Upper lobe of left lung (tissue), 6 donors: ENCODE results near the gene APLF. TPM values are rescaled to one million over a fixed set of nuclear protein-coding genes. Genes with fewer than 3 reads are reported as not detected.

Experiments
- ATAC-seq, 2 donors: fragments of 200-7000 bp; cut with Tn5 transposase; one replicate each; pipeline ENCODE4 v1.9.1; 2022; ENCODE audit warnings: mild to moderate bottlenecking in 2 of 2, moderate library complexity in 2 of 2; ENCODE audit not compliant: low FRiP score in 2 of 2
- DNase-seq, 2 donors: peaks; one replicate each; pipeline ENCODE4 v3.0.0-alpha.2; 2019 to 2020
- H3K27ac ChIP-seq, 4 donors: fragments of 200-600 bp; sonication (generic); one replicate each; pipeline ENCODE4 v1.5.1; 2016 to 2019
- H3K27me3 ChIP-seq, 4 donors: fragments of 200-600 bp; sonication (generic); one replicate each; pipeline ENCODE4 v1.5.1; 2017 to 2019
- H3K36me3 ChIP-seq, 4 donors: fragments of 200-600 bp; sonication (generic); one replicate each; pipeline ENCODE4 v1.5.1; 2016 to 2019
- H3K4me1 ChIP-seq, 4 donors: fragments of 200-600 bp; sonication (generic); one replicate each; pipeline ENCODE4 v1.5.1; 2018 to 2019
- H3K4me3 ChIP-seq, 4 donors: fragments of 200-600 bp; sonication (generic); one replicate each; pipeline ENCODE4 v1.5.1; 2017 to 2019; ENCODE audit warnings: mild to moderate bottlenecking in 2 of 4, moderate library complexity in 1 of 4
- H3K9me3 ChIP-seq, 4 donors: fragments of 200-600 bp; sonication (generic); one replicate each; pipeline ENCODE4 v1.5.1; 2018 to 2019
- EP300 ChIP-seq, 4 donors: sonication (generic); formaldehyde crosslinking; IDR thresholded peaks; one replicate each; pipeline ENCODE4 v1.5.1; 2017; ENCODE audit warnings: antibody characterized with exemption in 4 of 4, control low read depth in 2 of 4
- POLR2A ChIP-seq, 4 donors: fragments of 450-650 bp; IDR thresholded peaks; one replicate each; pipeline ENCODE4 v1.5.1; 2016 to 2017; ENCODE audit warnings: antibody characterized with exemption in 4 of 4, mild to moderate bottlenecking in 2 of 4
- POLR2AphosphoS5 ChIP-seq, 2 donors: sonication (generic); formaldehyde crosslinking; IDR thresholded peaks; one replicate each; pipeline ENCODE4 v1.5.1; 2017; ENCODE audit warnings: antibody characterized with exemption in 2 of 2
- WGBS, 2 donors: methylation state at CpG; one replicate each; pipeline ENCODE4 v1.1.5; 2017 to 2018; 5-methylcytosine and 5-hydroxymethylcytosine counted together
- total RNA-seq, 6 donors: library from RNA; depleted of rRNA in 4 of 6; stranded (reverse); fragments of >200 nt in 4 of 6; gene quantifications; one replicate each; pipeline versions ENCODE4 v1.1.0 to v1.2.1, GENCODE V29; 2016 to 2021
- TF ChIP-seq, protein P1 (sequence below), 6 experiments: fragments of 450-650 bp in 4 of 6; fragments of 200-600 bp in 2 of 6; sonication (generic) in 2 of 6; IDR thresholded peaks; one replicate each; pipeline ENCODE4 v1.5.1; 2016 to 2019; ENCODE audit warnings: antibody characterized with exemption in 6 of 6
- donor health status: DM: no; HTN: no; CAD: no; lungs with moderate emphysema.
- donor health status: DM: no; HTN: yes; CAD: no; lungs with severe emphysema.

Gene APLF
- total RNA-seq, 6 donors from 2014 or later = 3.7 to 5.5 (median 4.7) TPM

DNA sequence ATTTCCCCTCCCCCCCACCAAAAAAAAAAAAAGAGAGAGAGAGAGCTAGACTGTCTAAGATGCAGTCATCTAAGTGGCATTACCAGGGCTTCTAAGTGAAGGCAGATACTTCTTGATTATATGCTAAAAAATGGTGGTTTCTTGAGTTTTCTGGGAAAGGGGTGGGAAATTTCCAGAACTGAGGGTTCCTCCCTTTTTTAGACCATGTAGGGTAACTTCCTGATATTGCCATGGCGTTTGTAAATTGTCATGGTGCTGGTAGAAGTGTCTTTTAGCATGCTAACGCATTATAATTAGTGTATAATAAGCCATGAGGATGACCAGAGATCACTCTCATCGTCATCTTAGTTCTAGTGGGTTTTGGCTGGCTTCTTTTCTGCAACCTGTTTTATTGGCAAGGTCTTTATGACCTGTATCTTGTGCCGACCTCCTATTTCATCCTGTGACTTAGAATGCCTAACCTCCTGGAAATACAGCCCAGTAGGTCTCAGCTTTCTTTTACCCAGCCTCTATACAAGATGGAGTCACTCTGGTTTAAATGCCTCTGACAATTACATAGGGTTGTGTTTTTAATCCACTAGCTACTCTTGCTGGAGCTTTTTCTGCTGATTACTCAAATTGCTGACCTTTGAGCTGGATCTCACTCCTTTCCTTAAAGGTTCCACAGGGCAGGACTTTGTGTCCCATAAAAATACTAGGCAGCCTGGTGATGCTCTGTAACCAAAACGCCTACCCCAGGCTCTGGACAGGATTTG, 145.6 kb downstream of the APLF start:
- ATAC-seq (no peak), DNase-seq (no peak)
- Histone ChIP-seq H3K4me1 (no peaks in the 10 kb centered on the region), H3K27ac (no peak overlapping the region), H3K27me3 (no peaks in the 10 kb centered on the region), H3K36me3 (no peaks in the 10 kb centered on the region), H3K9me3 (no peaks in the 10 kb centered on the region), H3K4me3 (no peak overlapping the region)
- WGBS, 2 donors = 86 to 88% methylated on average over 5 of the region's 5 CpGs
- TF ChIP-seq POLR2A (IDR thresholded peaks at IDR 0.05) (no peak), EP300 (IDR thresholded peaks at IDR 0.05) (no peak), POLR2AphosphoS5 (IDR thresholded peaks at IDR 0.05) (no peak)
- TF ChIP-seq, protein P1, sequence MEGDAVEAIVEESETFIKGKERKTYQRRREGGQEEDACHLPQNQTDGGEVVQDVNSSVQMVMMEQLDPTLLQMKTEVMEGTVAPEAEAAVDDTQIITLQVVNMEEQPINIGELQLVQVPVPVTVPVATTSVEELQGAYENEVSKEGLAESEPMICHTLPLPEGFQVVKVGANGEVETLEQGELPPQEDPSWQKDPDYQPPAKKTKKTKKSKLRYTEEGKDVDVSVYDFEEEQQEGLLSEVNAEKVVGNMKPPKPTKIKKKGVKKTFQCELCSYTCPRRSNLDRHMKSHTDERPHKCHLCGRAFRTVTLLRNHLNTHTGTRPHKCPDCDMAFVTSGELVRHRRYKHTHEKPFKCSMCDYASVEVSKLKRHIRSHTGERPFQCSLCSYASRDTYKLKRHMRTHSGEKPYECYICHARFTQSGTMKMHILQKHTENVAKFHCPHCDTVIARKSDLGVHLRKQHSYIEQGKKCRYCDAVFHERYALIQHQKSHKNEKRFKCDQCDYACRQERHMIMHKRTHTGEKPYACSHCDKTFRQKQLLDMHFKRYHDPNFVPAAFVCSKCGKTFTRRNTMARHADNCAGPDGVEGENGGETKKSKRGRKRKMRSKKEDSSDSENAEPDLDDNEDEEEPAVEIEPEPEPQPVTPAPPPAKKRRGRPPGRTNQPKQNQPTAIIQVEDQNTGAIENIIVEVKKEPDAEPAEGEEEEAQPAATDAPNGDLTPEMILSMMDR (IDR thresholded peaks at IDR 0.05) = no peak

DNA sequence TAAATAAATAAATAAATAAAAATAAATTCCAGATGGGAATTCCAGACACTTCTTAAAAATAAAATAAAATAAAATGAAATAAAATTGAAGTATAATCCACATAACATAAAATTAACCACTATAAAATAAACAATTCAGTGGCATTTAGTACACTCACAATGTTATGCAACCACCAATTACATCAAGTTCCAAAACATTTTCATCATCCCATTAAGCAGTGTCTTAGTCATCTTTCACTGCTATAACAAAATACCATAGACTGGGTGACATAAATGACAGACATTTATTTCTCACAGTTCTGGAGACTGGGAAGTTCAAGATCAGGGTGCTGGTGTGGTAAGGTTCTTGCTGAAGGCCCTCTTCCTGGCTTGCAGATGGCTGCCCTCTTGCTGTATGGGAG, 153.4 kb downstream of the APLF start:
- DNase-seq (no peak), ATAC-seq (no peak)
- H3K4me1 ChIP-seq = no peaks in the 10 kb centered on the region
- TF ChIP-seq POLR2A (IDR thresholded peaks at IDR 0.05) (no peak), EP300 (IDR thresholded peaks at IDR 0.05) (no peak), POLR2AphosphoS5 (IDR thresholded peaks at IDR 0.05) (no peak)
- TF ChIP-seq, protein P1 (IDR thresholded peaks at IDR 0.05) = no peak
- H3K4me3 ChIP-seq = no peak overlapping the region
- H3K36me3 ChIP-seq = no peaks in the 10 kb centered on the region
- no peaks in the 10 kb centered on the region for H3K9me3 ChIP-seq
- H3K27ac ChIP-seq = no peak overlapping the region
- no peaks in the 10 kb centered on the region for H3K27me3 ChIP-seq

DNA sequence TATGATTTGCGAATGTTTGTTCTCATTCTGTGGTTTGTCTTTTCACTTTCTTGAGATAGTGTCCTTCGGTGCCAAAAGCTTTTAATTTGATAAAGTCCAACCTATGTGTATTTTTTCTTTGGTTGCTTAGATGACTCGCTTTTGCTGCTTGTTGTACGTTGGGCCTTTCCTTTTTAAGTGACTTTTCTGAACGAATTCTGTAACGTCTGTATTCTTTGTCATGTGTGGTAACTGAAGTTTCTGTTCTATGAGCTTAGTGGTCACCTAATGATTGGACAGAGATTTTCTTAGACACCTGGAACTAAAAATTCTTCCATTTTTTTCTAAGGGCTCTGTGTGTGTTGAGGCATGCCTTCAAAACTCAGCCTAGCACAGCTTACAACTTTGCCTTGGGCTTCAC, 156.4 kb downstream of the APLF start:
- Histone ChIP-seq H3K27me3 (no peaks in the 10 kb centered on the region), H3K9me3 (no peaks in the 10 kb centered on the region), H3K4me3 (no peak overlapping the region), H3K27ac (no peak overlapping the region), H3K36me3 (no peaks in the 10 kb centered on the region), H3K4me1 (no peaks in the 10 kb centered on the region)
- ATAC-seq = no peak
- TF ChIP-seq POLR2AphosphoS5 (IDR thresholded peaks at IDR 0.05) (no peak), EP300 (IDR thresholded peaks at IDR 0.05) (no peak), POLR2A (IDR thresholded peaks at IDR 0.05) (no peak)
- TF ChIP-seq, protein P1 (IDR thresholded peaks at IDR 0.05) = no peak
- no peak for DNase-seq
- 93 to 96% methylated on average over 6 of the region's 6 CpGs for WGBS, 2 donors

DNA sequence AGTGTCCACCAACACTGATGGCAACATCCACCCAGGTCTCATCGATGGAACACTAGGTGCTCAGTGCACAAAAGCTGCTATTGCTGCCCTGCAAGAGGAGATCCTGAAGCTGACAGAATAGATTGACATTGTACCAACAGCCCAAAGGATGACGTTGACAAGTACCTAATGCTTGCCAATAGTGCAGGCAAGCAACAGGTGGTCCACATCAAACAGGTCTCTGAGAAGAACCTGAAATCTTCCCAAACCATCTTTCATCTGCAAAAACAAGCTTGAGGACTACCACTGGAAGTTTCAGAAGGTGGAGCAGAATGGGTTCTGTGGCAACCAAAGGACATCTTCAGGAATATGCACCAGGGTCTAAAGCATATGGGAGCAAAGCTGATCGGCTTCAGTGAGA, 160.2 kb downstream of the APLF start:
- Histone ChIP-seq H3K4me1 (no peaks in the 10 kb centered on the region), H3K9me3 (no peaks in the 10 kb centered on the region), H3K27me3 (no peaks in the 10 kb centered on the region), H3K27ac (no peak overlapping the region), H3K36me3 (no peaks in the 10 kb centered on the region), H3K4me3 (no peak overlapping the region)
- 86 to 100% methylated on average over 2 to 3 of the region's 3 CpGs for WGBS, 2 donors
- ATAC-seq (no peak), DNase-seq (no peak)
- no peak for TF ChIP-seq POLR2A (IDR thresholded peaks at IDR 0.05)
- TF ChIP-seq, protein P1 (IDR thresholded peaks at IDR 0.05) = no peak
- no peak for TF ChIP-seq EP300 (IDR thresholded peaks at IDR 0.05)
- TF ChIP-seq POLR2AphosphoS5 (IDR thresholded peaks at IDR 0.05) = no peak

Other genes starting within 250 kb of the APLF start
- gene PPP3R1, start 215.1 kb upstream of the APLF start, total RNA-seq = 10 to 100 TPM; 14.7 to 56.6 (median 45.4) TPM
- gene CNRIP1, start 147.6 kb upstream of the APLF start, total RNA-seq = 10 to 100 TPM in 4 of 6 donors, 1 to 10 TPM in 2; 6.3 to 26.4 (median 10.8) TPM
- gene PLEK, start 102.3 kb upstream of the APLF start, total RNA-seq = 10 to 100 TPM; 12.4 to 45.6 (median 17.0) TPM
- 1 to 10 TPM in 5 of 6 donors, under 1 TPM in 1; 0.46 to 3.1 (median 1.5) TPM for gene FBXO48, start 291 bp upstream of the APLF start, total RNA-seq
- under 1 TPM in 1 of 6 donors, not detected in 5; 0.06 TPM for gene PROKR1, start 176.0 kb downstream of the APLF start, total RNA-seq